ENCODE data around the gene PPFIA2.

DNA sequence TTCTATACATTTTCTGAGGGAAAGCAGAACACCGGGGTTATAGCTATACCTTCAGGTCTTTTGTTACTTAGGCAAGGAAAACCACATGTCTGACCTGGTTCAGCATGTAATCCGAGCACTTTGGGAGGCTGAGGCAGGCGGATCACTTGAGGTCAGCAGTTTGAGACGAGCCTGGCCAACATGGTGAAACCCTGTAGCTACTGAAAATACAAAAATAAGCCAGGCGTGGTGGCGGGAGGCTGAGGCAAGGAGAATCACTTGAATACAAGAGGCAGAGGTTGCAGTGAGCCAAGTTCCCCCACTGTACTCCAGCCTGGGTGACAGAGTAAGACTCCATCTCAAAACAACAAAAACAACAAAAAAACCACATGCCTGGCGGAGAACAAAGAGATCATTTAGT, 503.7 kb downstream of the PPFIA2 start:
- TF ChIP-seq, protein P1, sequence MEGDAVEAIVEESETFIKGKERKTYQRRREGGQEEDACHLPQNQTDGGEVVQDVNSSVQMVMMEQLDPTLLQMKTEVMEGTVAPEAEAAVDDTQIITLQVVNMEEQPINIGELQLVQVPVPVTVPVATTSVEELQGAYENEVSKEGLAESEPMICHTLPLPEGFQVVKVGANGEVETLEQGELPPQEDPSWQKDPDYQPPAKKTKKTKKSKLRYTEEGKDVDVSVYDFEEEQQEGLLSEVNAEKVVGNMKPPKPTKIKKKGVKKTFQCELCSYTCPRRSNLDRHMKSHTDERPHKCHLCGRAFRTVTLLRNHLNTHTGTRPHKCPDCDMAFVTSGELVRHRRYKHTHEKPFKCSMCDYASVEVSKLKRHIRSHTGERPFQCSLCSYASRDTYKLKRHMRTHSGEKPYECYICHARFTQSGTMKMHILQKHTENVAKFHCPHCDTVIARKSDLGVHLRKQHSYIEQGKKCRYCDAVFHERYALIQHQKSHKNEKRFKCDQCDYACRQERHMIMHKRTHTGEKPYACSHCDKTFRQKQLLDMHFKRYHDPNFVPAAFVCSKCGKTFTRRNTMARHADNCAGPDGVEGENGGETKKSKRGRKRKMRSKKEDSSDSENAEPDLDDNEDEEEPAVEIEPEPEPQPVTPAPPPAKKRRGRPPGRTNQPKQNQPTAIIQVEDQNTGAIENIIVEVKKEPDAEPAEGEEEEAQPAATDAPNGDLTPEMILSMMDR (conservative IDR thresholded peaks at IDR 0.05), result no peak
- TF ChIP-seq ZFX (IDR thresholded peaks at IDR 0.05), result no peak
